H1 (cell line): ENCODE measurements around the gene NLK. TPM values are rescaled to one million over a fixed set of nuclear protein-coding genes. Genes with fewer than 3 reads are reported as not detected.
"Not testable (repeated sequence)": the region's sequence is repeated elsewhere in the genome, so short reads cannot be mapped to it uniquely, and the experiment has no call there.

Source experiments
- CTCF ChIA-PET: fragments of 300-600 bp; sonication (Branson Sonifier 250); formaldehyde crosslinking; loops from one replicate; lab custom pipeline; 2021; ENCODE audit not compliant: partially characterized antibody; lab: Charles Lee
- POLR2A ChIA-PET: fragments of 300-600 bp; sonication (Branson Sonifier 250); formaldehyde crosslinking; loops from one replicate; lab custom pipeline; 2021; ENCODE audit warnings: inconsistent platforms; ENCODE audit not compliant: partially characterized antibody; lab: Charles Lee
- DNase-seq, 2 experiments: peaks; one replicate each; pipeline versions ENCODE4 v3.0.0 to v3.0.0-alpha.2; 2010 to 2022; ENCODE audit warnings: low spot score in 2 of 2, low read depth in 1 of 2, mixed read lengths in 1 of 2
- FAIRE-seq: peaks from 2 replicates; lab custom pipeline; 2011; peaks lifted over from hg19 to GRCh38; lab: Jason Lieb, UNC
- H2AFZ ChIP-seq: 2 replicates; pipeline ENCODE4 v1.8.1; 2012; ENCODE audit warnings: low read length, inconsistent platforms
- H2AK5ac ChIP-seq: 2 replicates; pipeline ENCODE4 v1.6.1; 2013; ENCODE audit warnings: low read depth, low read length
- H2BK120ac ChIP-seq: replicated peaks from 2 replicates; pipeline ENCODE3; 2013; ENCODE audit warnings: low read depth, low read length, inconsistent platforms
- H2BK12ac ChIP-seq: 2 replicates; pipeline ENCODE4 v1.6.1; 2013; ENCODE audit warnings: low read depth, low read length
- H2BK15ac ChIP-seq: 2 replicates; pipeline ENCODE4 v1.6.1; 2013; ENCODE audit warnings: low read length
- H2BK20ac ChIP-seq: 2 replicates; pipeline ENCODE4 v1.6.1; 2013; ENCODE audit warnings: low read length
- H2BK5ac ChIP-seq: 2 replicates; pipeline ENCODE4 v1.6.1; 2013; ENCODE audit warnings: low read depth, low read length
- H3K14ac ChIP-seq: 2 replicates; pipeline ENCODE4 v1.6.1; 2013; ENCODE audit warnings: inconsistent platforms; ENCODE audit not compliant: insufficient read length
- H3K18ac ChIP-seq: 2 replicates; pipeline ENCODE4 v1.6.1; 2013; ENCODE audit warnings: low read length; ENCODE audit errors: extremely low read depth
- H3K23ac ChIP-seq: 2 replicates; pipeline ENCODE4 v1.6.1; 2013; ENCODE audit warnings: inconsistent platforms; ENCODE audit not compliant: insufficient read length
- H3K23me2 ChIP-seq: 2 replicates; pipeline ENCODE4 v1.6.1; 2013; ENCODE audit warnings: low read depth, low read length
- H3K27ac ChIP-seq: 2 replicates; pipeline ENCODE4 v1.6.1; 2011; ENCODE audit warnings: low read depth, low read length, inconsistent platforms
- H3K27me3 ChIP-seq, 4 experiments: replicated peaks in 1 of 4; 1 replicate in 1 of 4; 2 replicates in 3 of 4; pipeline versions ENCODE4 v1.6.1 to v1.8.1; 2011 to 2013; ENCODE audit warnings: low read length in 3 of 4, mild to moderate bottlenecking in 3 of 4, inconsistent platforms in 2 of 4, mixed read lengths in 2 of 4, moderate library complexity in 1 of 4; ENCODE audit not compliant: control insufficient read depth in 3 of 4, insufficient read depth in 3 of 4; ENCODE audit errors: extremely low read depth in 1 of 4
- H3K36me3 ChIP-seq, 4 experiments: 2 replicates each; pipeline versions ENCODE4 v1.6.1 to v1.8.1; 2011 to 2013; ENCODE audit warnings: mild to moderate bottlenecking in 4 of 4, low read length in 3 of 4, moderate library complexity in 2 of 4, control low read depth in 1 of 4, inconsistent platforms in 1 of 4; ENCODE audit not compliant: insufficient read depth in 4 of 4, control insufficient read depth in 2 of 4
- H3K4ac ChIP-seq: replicated peaks from 2 replicates; pipeline ENCODE3; 2013; ENCODE audit warnings: low read length, low read depth, mixed read lengths, inconsistent platforms; ENCODE audit not compliant: insufficient read length
- H3K4me1 ChIP-seq, 4 experiments: replicated peaks in 1 of 4; 1 replicate in 1 of 4; 2 replicates in 3 of 4; pipeline versions ENCODE4 v1.6.1 to v1.8.1; 2011 to 2013; ENCODE audit warnings: low read length in 3 of 4, inconsistent platforms in 2 of 4, mixed read lengths in 1 of 4; ENCODE audit not compliant: insufficient read depth in 4 of 4, control insufficient read depth in 3 of 4
- H3K4me2 ChIP-seq, 2 experiments: 2 replicates each; pipeline versions ENCODE4 v1.6.1 to v1.8.1; 2011 to 2013; ENCODE audit warnings: low read depth in 2 of 2, low read length in 2 of 2, control low read depth in 1 of 2, inconsistent platforms in 1 of 2, mild to moderate bottlenecking in 1 of 2; ENCODE audit not compliant: insufficient read depth in 1 of 2
- H3K4me3 ChIP-seq, 4 experiments: fragments of 200-600, 300-600 bp in 1 of 4; sonication (generic), shearing (Covaris generic), sonication (Bioruptor Twin) in 1 of 4; 2 replicates each; pipeline versions ENCODE4 v1.5.1 to v1.8.1; 2011 to 2016; ENCODE audit warnings: low read length in 4 of 4, low read depth in 3 of 4, control low read depth in 2 of 4, inconsistent platforms in 2 of 4, mild to moderate bottlenecking in 2 of 4, mixed read lengths in 1 of 4, moderate library complexity in 1 of 4; ENCODE audit not compliant: insufficient read depth in 2 of 4; ENCODE audit errors: extremely low read depth in 1 of 4
- H3K56ac ChIP-seq: replicated peaks from 2 replicates; pipeline ENCODE3; 2013; ENCODE audit warnings: low read depth, mild to moderate bottlenecking, mixed read lengths, low read length, inconsistent platforms; ENCODE audit not compliant: insufficient read length
- H3K79me1 ChIP-seq: 2 replicates; pipeline ENCODE4 v1.6.1; 2013; ENCODE audit warnings: low read depth, low read length, control low read depth
- H3K79me2 ChIP-seq, 2 experiments: 2 replicates each; pipeline versions ENCODE4 v1.6.1 to v1.8.1; 2012 to 2013; ENCODE audit warnings: low read length in 2 of 2, mild to moderate bottlenecking in 2 of 2, inconsistent platforms in 1 of 2; ENCODE audit not compliant: insufficient read depth in 2 of 2, control insufficient read depth in 1 of 2
- H3K9ac ChIP-seq, 4 experiments: replicated peaks in 1 of 4; 1 replicate in 1 of 4; 2 replicates in 3 of 4; pipeline versions ENCODE4 v1.6.1 to v1.8.1; 2011 to 2013; ENCODE audit warnings: low read depth in 3 of 4, low read length in 3 of 4, control low read depth in 2 of 4, mild to moderate bottlenecking in 2 of 4, moderate library complexity in 2 of 4, inconsistent platforms in 1 of 4; ENCODE audit errors: extremely low read depth in 1 of 4
- H3K9me3 ChIP-seq, 2 experiments: 2 replicates each; pipeline versions ENCODE4 v1.6.1 to v1.8.1; 2012 to 2013; ENCODE audit warnings: mild to moderate bottlenecking in 2 of 2, moderate library complexity in 2 of 2, control low read depth in 1 of 2, inconsistent platforms in 1 of 2, low read depth in 1 of 2, low read length in 1 of 2, mixed read lengths in 1 of 2; ENCODE audit not compliant: insufficient read depth in 2 of 2
- H4K20me1 ChIP-seq, 2 experiments: replicated peaks in 1 of 2; 2 replicates each; pipeline versions ENCODE3 to v1.8.1; 2011 to 2013; ENCODE audit warnings: inconsistent platforms in 2 of 2, low read length in 2 of 2, mild to moderate bottlenecking in 1 of 2; ENCODE audit not compliant: insufficient read depth in 2 of 2, control insufficient read depth in 1 of 2
- H4K5ac ChIP-seq: 2 replicates; pipeline ENCODE4 v1.6.1; 2013; ENCODE audit warnings: low read length, low read depth, mixed read lengths, inconsistent platforms; ENCODE audit not compliant: insufficient read length
- H4K8ac ChIP-seq: 2 replicates; pipeline ENCODE4 v1.8.0; 2013; ENCODE audit warnings: mild to moderate bottlenecking, moderate library complexity, low read length, inconsistent platforms; ENCODE audit not compliant: insufficient read depth; ENCODE audit errors: extremely low read depth
- H4K91ac ChIP-seq: replicated peaks from 2 replicates; pipeline ENCODE3; 2013; ENCODE audit warnings: low read length, mixed read lengths, inconsistent platforms; ENCODE audit not compliant: insufficient read length
- WGBS, 2 experiments: shearing (Covaris generic) in 1 of 2; methylation state at CpG; one replicate each; pipeline versions ENCODE4 v1.1.6 to v1.1.7; 2013 to 2015; ENCODE audit warnings: low lambda C conversion rate in 2 of 2, mixed read lengths in 2 of 2, inconsistent platforms in 1 of 2, low coverage in 1 of 2, missing lambda C conversion rate in 1 of 2; ENCODE audit not compliant: insufficient replicate concordance in 2 of 2, insufficient coverage in 1 of 2, insufficient read length in 1 of 2; ENCODE audit errors: extremely low coverage in 1 of 2, missing lambda C conversion rate in 1 of 2; 5-methylcytosine and 5-hydroxymethylcytosine counted together
- polyA plus RNA-seq, 7 experiments: library from polyadenylated mRNA; depleted of rRNA in 3 of 7; stranded (reverse) in 5 of 7; unstranded in 2 of 7; fragments of >200 nt in 5 of 7; fragments of 200-250 nt in 2 of 7; gene quantifications; 1 replicate in 5 of 7; 2 replicates in 1 of 7; 4 replicates in 1 of 7; pipeline versions ENCODE4 v1.2.1 to v1.2.3, GENCODE V29; 2011 to 2013; ENCODE audit warnings: missing spikeins in 2 of 7, mixed read lengths in 2 of 7
- total RNA-seq: library from RNA; stranded (reverse); fragmentation: NEBNext Ultra II Directional; extraction: Animal tissue kit (Norgen Biotek cat#: 25700); gene quantifications from 2 replicates; pipeline ENCODE4 v1.2.1, GENCODE V29; 2021

The NLK gene
- total and polyA plus RNA-seq, 2 of the 8 experiments (the other 6 are each of a cell fraction or from before 2014, with no cell fraction given) = 30.8 to 49.9 TPM

GRCh38 chr17:28035452-28035851 is 7.0 kb upstream of the NLK start:
- CTCF ChIA-PET, H4K5ac ChIP-seq, H3K27me3 ChIP-seq, H4K20me1 ChIP-seq, H3K14ac ChIP-seq, H2BK120ac ChIP-seq, FAIRE-seq, H2BK5ac ChIP-seq, DNase-seq, H3K56ac ChIP-seq, H3K18ac ChIP-seq, H4K91ac ChIP-seq, H2AK5ac ChIP-seq, H2BK20ac ChIP-seq, H3K9me3 ChIP-seq, H3K4me2 ChIP-seq, H3K4me1 ChIP-seq, H3K27ac ChIP-seq, H2BK12ac ChIP-seq, H2AFZ ChIP-seq, H3K23ac ChIP-seq, H3K36me3 ChIP-seq, H3K79me2 ChIP-seq, H3K9ac ChIP-seq, POLR2A ChIA-PET, H2BK15ac ChIP-seq, H3K79me1 ChIP-seq, H3K4ac ChIP-seq, H4K8ac ChIP-seq, H3K23me2 ChIP-seq, H3K4me3 ChIP-seq: not testable (repeated sequence)
- WGBS, 2 experiments = 89% methylated on average over 3 of the region's 4 CpGs; no CpG with 5 or more reads in 1 of the 2 experiments

- not testable (repeated sequence) for H3K4me2 ChIP-seq
These were observed 6.6 kb upstream of the NLK start for GRCh38 chr17:28035884-28036283.

More at GRCh38 chr17:28035884-28036283, 6.6 kb upstream of the NLK start:
- H3K23ac ChIP-seq, H3K36me3 ChIP-seq, H2AK5ac ChIP-seq, H3K9ac ChIP-seq, H3K56ac ChIP-seq, H3K14ac ChIP-seq, CTCF ChIA-PET, H3K79me2 ChIP-seq, POLR2A ChIA-PET, H3K4me3 ChIP-seq, H4K91ac ChIP-seq, H2BK120ac ChIP-seq, H2BK5ac ChIP-seq, H2BK20ac ChIP-seq, H3K27ac ChIP-seq, H2BK12ac ChIP-seq, H3K79me1 ChIP-seq, H3K9me3 ChIP-seq, H4K8ac ChIP-seq, H3K4ac ChIP-seq, DNase-seq, H3K23me2 ChIP-seq, H2BK15ac ChIP-seq, FAIRE-seq, H4K5ac ChIP-seq, H2AFZ ChIP-seq, H3K4me1 ChIP-seq, H3K18ac ChIP-seq, H3K27me3 ChIP-seq, H4K20me1 ChIP-seq: not testable (repeated sequence)
- WGBS, 2 experiments = 85% methylated on average over 2 of the region's 2 CpGs; no CpG with 5 or more reads in 1 of the 2 experiments
